Activated gamma-delta T cell treated with Interleukin-2 at 50 U/mL for 16 hours (primary cell): ENCODE data around the gene EML6.
"Not testable (repeated sequence)": the region's sequence is repeated elsewhere in the genome, so short reads cannot be mapped to it uniquely, and the experiment has no call there.

ENCODE experiments used
- DNase-seq: peaks from one replicate; pipeline ENCODE4 v3.0.0-alpha.2; 2020

EML6 gene

DNA sequence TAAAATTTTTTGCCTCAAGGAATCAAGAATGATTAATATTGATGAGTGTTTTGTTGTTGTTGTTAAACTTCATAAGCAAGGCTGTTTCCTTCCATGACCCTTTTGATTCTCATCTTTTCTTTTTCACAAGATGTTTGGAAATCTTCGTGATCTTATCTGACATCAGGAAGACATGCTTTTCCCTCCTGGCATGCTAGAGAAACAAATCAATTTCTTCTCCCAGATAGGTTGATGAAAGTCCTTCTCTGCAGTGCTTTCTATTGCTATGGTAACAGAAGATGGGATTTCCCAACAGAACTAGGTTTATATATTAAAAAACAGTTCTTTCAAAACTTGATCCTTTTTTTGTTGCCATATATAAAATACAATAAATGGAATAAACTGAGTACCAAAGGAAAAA is 85.2 kb downstream of the EML6 start:
- no peak for DNase-seq

DNA sequence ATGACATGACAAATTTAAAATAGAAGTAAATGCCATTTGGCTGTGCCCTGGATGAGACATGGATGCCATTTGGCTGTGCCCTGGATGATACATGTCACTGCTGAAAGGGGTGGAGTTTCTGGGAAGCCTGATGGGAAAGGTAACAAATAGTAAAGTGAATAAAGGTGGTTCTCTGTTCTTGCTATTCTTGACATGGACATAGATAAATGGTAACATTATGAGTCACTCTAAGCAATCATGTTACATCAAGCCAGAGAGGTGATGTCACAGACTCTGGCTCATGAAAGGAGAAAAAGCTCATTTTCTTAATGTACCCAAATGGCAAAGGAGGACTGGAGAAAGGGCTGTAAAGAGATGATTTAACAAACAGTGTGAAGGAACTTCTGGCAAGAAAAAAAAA is 86.4 kb downstream of the EML6 start:
- no peak for DNase-seq

DNA sequence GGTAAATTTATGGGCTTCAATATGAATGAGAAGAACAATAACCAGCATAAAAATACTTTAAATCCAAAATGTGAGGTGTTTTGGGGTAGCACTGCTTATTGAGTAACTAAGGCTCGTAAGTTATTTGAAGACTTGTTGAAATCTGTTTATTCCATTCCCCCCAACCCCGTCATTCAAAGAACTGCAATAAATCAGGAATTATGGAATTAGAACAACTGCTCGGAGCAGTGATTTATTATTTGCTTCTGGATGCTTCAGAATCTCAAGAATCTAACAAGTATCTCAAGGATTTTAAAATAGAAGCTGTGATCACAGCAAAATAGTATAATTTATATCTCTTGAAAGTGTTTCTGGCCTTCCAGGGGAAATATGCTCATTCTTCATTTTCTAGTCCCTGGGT is 86.8 kb downstream of the EML6 start:
- no peak for DNase-seq

DNA sequence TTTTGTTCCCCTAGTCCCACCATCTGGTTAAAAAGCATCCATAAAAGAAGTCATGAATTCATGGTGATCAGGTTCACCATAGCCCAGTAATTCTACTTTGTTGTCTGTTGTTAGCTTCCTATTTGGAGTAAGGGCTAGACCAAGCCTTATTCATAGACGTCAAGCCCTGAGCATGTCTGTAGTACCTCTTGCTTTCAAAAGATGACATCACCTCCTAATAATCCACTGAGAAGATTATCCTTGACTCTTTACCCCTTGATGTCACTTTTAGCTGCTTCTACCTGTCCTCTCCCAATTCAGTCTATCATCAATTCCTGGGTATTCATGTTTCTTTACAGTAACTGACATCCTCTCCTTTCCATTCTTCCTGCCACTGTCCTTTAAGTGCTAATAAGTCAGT is 90.1 kb downstream of the EML6 start:
- no peak for DNase-seq

DNA sequence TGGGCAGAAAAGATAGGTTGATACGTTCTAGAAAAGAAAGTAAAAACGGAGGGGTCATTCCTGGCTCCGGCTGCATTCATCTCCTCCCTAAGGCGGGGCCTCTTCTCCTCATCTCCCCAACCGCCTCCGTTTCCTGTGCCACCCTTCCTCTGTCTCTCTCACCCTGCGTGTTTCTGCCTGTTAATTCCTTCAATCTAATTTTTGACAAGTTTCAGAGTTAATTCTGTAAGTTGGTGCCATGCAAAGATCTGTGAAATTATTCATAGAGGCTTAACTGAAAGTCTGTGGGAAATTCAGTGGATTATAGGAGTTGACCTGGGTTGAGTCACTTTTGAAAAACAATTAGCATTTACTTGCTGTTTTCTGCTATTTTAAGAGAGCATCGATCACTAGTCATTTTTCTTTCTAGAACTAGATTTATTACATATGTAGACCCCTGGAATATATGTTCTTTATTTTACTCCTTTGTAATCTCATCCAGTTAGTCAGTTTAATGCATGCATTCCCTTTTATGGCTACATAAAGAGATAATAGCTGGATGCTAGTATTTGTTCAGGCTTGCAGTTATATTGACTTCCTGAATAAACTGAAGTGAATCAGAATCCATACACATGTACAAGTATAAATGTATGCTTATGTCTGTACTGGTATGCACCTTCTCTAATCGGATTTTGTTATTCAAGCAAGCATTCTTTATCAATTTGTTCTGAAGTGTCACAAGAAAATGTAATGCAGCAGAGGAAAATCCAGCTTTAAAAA is 91.1 kb downstream of the EML6 start:
- DNase-seq, result no peak

DNA sequence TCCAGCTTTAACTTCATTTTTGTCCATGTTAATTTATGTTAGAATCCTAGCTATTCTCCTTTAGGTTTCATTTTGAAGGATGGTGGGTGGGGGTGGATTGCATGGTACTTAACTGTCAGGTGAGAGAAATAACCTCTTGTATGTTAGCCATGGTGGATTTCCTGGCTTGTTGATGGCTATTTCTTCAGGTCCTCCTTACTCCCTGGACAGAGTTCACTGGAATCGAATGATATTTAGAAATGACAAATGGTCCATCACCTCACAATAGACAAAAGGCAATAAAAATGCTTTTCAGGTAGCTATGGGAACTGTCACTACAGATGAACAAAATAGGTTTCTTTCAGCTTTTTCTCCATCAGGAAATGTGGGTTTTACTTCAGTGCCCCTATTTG is 91.7 kb downstream of the EML6 start:
- DNase-seq, result no peak

DNA sequence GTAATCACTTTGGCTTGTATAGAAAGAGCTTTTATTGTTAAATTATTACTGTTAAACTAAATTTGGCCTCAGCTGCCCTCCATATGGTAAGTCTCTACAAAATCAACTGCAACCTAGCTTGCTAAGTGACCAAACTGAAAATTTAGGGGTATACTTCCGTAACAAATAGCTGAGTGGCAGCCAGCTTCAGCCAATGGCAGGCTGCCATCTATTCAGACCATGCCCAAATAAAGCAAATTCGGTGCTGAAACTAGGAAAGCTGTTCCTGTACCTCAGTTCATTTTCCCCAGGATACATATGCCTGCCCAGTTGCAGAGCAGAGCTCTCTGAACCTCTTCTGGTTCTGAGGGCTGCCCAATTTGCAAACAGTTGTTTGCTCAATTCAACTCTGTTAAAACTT is 94.8 kb downstream of the EML6 start:
- DNase-seq, result no peak

DNA sequence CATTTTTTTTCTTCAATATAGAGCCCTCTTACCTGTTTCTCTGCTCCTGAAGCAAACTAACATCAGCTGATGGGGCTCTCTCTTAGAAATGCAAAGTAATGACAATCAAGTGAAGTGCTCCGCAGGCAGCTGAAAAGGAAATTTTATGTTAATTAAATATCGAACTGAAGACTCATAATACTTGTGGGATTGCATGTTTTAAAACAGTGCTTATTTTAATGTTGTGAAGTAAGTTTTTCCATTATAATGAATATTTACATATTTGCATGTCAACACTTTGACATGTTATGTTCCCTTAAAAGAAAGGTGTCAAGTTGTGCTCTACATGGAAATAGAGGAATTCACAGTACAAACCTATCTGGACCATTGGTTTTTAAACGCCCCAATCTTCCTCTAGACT is 97.1 kb downstream of the EML6 start:
- no peak for DNase-seq

DNA sequence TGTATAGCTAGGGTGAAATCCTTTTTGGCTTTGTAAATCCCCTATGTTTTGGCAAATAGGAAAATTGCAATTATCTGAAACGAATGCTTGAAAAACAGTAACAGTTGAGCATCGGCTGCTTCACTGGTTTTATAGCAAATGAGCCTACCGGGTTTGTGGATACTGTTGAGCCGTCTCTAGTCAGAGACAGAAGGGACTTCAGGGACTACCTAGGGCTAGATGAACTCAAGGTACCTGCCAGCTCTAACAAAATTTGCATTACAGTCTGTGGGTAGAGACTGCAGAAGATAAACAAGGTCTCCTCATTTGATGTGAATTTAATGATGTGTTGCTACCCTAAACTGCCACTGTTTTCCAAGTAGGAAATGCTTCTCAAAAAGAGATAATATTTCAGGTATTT is 101.1 kb downstream of the EML6 start:
- no peak for DNase-seq

DNA sequence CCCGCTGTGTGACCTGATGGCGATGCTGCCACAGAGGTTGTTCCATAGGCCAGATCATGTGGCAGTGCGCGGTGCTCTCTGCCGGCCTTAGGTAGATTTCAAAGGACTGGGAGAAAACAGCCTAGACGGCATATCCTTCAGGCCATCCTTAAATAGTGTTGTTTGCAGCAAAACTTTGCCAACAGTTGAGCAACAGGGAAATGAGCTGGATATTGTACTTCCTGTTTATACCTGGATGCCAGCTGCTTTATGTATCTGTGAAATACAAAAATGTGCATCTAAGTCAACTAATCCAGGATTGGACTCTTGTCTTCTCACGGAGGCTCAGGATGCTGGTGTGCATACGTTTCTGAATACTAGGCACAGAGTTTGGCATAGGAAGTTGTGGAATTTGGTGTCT is 107.1 kb downstream of the EML6 start:
- DNase-seq, result no peak

DNA sequence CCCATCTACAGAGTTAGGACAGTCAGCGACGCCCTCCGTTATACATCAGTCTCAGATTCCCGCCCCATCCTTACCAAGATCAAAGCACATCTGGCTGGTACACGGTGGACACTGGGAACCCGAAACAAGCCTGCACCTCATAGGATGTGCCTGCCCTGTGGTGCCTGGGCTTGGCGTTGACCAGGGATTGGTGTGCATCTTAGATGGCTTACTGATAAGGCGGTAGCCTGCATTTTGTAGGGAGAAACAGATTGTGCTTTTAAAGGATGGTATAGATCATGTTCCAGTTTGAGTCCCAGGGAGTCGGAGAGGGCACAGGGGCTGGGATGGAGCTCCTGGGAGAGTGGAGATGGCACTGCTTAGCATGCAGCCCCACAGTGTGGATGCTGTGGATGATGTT is 108.0 kb downstream of the EML6 start:
- DNase-seq, result no peak

DNA sequence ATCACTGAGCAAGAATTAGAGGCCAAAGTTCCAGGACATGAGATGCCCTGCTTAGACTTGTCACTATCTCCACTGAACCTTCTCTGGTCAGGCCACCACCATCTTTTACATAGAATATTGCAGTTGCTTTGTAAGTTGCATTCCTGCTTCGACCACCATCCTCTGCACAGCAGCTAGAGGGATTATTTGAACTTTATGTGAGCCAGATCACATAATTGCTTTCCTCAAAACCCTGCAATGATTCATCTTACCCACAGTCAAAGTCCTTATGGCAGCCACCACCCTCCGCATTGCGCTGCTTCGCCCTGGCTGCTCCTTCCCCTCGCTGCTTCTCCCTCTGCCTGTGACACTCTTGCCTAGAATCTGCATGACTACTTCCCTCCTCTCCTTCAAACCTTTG is 111.3 kb downstream of the EML6 start:
- no peak for DNase-seq

DNA sequence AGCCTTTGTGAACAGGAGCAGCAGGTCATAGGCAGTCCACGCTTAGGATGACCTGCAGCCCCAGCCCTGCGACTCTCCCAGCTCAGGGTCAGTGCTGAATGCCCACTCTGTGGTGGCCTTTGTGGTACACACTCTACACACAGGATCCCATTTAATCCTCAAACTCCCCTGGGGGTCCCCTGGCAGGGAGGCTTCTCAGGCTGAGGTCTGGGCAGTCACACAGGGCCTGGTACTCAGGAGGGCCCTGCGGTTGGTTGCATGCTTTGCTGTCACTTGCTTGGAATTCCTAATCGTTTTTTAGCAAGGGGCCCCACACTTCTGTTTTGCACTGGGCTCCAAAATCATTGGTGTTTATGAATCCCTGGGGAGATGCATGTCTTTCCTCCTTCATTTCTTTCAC is 113.0 kb downstream of the EML6 start:
- DNase-seq, result no peak

DNA sequence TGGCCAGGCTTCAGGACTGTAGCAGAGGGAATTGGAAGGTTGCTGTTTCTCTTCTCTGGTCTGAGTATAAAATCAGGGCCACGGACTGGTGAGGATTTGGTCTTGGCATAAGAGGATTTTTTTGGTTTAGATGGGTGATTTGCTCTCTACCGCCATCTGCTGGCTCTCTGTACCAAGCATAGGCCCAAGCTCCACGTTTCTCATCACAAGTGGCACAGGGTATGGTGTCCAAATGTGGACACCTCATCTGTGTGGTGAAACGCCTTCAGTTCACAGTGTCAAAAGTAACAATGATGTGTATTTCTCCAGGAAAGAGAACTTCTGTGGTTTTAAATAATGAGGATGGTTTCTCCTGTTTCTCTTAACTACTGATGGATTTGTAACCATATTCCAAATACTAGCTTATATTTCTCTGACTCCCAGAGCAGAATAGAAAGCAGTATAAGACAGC is 115.1 kb downstream of the EML6 start:
- DNase-seq, result peak; percentile 60

DNA sequence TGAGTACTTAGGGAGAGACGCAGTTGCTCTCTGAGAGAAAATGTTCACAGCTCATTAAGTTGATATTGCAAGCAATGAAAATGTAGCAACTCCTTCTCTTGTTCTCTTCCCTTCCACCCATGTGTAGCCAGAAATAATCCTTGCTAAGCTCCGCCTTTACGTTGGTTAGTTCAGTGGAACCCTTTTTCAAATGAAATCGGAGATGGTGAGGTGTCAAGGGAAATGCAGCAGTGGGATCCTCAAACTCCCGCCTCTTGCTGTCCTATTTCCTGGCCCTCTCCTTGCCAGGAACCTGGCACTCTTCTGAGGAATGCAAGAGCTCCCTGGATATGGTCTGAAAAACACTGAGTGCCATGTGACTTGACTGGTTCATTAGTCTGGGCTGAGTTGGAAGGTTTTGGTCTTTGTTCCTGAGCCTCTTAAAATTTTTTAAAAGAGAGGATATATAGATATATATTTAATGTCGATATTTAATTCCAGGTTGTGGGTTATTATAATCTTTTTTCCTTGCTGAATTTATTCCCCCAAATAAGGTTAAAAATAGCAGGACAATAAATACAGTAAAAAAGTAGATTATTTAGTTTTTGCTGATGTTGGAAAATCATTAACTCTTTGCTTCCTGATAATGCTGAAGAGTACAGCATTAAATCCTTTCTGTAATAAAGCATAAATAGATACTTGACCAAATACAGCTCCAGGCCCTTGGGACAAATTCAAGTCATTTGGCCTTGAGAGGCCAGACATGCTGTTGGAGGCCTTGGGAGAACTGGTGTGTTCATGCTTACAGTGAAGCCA is 116.2 kb downstream of the EML6 start:
- DNase-seq, result no peak

DNA sequence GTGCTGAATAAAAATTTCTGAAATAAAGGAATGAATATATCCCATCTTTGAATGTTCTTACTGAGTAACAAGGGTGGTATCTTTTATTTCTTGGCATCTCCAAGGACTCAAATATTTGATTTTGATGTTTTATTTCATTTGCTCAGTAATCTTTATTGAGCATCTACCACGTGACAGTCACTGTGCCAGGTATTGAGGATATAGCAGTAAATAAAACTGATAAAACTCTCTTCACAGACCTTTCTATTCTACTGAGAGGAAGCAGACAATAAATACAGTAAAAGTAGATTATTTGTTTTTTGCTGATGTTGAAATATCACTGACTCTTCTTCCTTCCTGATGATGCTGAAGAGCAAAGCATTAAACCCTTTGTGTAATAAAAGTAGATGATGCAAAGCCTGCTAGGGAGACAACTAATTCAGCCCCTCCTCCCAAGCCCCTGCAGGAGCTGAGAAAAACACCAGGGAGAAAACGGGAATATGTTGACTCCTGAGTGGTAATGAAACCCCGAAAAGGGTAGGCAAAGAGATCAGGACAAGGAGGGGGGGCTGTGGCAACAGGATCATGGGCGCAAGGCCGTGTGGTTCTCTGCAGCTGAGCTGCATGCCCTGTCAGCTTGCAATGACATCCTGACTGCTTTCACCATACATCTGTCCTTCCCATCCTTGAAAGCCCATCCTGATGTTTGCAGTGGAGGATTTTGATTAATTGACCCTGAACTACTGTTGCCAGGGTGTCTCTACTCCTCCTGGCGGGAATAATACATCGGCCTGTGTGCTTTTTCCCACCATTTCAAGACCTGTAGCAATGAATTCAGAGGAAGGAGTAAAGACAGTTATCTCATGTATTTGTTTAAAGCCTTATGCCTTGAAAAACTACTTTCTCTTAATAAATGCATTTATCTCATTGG is 117.4 kb downstream of the EML6 start:
- DNase-seq, result no peak

DNA sequence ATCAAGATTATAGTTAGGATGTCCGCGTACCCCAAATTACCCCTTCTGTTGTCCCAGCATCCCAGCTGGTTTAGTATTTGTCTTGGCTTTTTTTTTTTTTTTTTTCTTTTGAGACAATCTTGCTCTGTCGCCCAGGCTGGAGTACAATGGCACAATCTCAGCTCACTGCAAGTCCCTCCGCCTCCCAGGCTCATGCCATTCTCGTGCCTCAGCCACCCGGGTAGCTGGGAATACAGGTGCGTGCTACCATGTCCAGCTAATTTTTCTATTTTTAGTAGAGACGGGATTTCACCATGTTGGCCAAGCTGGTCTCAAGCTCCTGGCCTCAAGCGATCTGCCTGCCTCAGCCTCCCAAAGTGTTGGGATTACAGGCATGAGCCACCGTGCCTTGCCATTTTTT is 118.0 kb downstream of the EML6 start:
- not testable (repeated sequence) for DNase-seq

DNA sequence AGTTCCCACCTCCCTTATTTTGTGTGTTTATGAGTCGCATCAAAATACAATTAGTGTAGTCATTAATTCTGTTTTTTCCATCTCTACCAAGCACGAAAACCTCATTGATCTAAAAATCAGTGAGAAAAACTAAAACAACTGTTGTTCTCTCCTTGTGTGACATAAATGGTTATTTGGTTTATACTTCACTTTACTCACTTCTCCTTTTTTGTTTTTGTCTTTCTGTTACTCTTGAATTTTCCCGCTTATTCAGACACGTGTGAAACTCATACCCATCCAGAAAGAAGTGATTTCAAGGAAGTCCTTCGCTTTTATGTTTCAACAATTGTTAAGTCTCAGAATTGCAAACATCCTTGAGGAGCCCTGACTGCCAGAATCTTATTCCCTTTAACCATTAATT is 121.6 kb downstream of the EML6 start:
- no peak for DNase-seq

DNA sequence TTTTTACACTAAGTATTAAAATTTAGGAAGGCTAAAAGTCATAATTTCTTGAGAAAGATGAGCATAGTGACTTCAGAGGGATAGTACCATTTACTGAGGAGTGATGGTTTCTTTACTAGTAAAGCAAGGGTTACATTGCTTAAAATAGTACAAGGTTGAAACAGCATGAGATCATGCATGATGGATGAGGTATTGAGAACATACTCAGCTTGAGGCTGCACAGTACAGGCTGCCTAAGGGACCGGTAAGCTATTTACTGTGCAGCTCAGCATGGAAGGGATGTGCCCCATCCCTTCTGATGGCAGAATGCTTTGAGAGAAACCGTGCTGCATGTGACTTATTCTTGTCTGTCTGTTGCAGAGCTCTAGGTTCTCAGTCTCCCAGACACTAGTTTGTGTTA is 122.1 kb downstream of the EML6 start:
- DNase-seq, result no peak

DNA sequence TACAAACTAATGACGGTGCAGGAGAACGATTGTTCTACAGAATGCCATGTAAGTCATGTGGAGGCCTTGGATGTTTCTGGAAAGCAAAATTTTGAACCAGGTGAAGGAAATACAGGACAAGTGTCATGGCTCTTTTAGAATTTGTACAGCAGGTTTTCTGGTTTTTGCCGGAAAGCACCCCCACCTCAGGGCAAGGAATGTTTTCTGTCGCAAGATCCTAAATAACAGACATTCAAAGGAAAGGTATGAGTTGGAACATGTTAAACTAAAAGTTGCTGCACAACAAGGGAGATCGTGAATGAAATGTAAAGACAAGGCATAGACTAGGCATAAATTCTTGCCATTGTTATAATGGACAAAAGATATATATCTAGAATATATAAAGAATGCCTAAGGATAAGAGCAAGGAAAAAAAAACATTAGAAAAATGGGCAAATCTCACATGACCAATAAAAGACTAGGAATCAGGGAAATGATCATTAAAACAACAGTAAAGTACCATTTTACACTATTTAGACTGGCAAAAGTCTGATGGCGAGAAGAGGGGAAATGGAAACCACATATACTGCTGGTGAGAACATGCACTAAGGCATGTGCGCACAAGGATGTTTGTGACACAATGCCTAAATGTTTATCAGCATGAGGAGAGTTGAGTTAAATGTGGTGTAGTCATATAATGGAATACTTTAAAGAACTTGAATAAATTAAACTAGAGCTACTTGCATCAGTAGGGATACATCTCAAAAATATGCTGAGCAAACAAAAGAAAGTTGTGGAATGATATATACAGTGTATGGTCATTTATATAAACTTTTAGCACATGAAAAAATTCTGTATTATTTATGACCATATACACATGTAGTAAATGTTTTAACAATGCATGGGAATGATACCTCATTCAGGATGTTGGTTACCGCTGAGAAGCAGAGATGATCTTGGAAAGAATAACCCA is 127.0 kb downstream of the EML6 start:
- no peak for DNase-seq

DNA sequence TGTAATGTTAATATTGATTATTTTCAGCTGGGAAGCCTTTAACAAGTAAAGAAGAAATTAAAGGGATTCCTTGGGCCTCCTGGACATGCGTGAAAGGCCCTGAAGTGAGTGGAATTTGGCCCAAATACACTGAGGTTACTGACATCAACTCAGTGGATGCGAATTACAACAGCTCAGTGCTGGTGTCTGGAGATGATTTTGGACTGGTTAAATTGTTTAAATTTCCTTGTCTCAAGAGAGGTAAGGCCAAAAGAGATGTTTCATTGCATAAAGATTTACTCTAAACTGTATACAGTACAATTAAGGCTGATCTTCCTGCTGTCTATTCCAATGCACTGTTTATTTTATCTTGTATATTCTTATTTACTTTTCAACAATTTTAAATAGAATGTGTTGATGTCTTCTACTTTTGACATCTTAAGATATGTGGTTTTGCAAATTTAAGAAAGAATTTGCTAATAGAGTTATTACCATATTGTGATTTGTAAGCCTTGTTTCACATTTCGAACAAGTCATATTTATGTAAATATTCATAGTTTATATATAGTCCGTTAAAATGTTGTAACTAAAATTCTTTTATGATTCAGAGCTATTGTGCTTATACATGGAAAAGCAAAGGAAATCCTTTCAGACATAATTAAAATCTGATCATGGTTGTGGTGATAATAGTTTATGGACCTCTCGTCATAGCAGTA is 130.3 kb downstream of the EML6 start:
- DNase-seq, result no peak

DNA sequence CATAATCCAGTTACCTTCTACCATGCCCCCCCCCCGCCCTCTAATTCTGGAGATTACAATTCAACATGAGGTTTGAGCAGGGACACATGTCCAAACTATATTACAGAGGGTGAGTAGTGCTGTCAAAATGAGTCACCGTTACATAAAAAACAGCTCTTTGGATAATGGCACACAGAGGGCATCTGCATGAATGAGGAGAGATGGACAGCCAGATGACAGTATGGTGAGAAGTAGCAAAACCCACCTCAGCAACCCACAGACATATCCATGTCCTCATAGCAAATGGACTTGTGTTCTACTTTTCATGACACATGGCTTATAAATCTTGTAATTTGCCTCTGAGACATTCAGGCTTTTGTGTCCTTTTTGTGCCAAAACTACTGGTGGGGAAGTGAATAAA is 132.0 kb downstream of the EML6 start:
- no peak for DNase-seq
